ENCODE measurements around the gene USP9Y.

- no peak for TF ChIP-seq CTCF (optimal IDR thresholded peaks at IDR 0.05 in 1 of 3, IDR thresholded peaks at IDR 0.05 in 1 of 3, conservative IDR thresholded peaks at IDR 0.05 in 1 of 3; ENCODE audit: extremely low read depth in 1 of 3, insufficient read depth in 2 of 3, low read length in 3 of 3)
- no peak for TF ChIP-seq EZH2 (IDR thresholded peaks at IDR 0.05; ENCODE audit: low read length)
Observed at GRCh38 chrY:12662745-12663591, 38.1 kb upstream of the USP9Y start.
